Thoracic aorta (tissue), 2 donors: ENCODE measurements around the gene MSI2. TPM values are rescaled to one million over a fixed set of nuclear protein-coding genes. Genes with fewer than 3 reads are reported as not detected.

ENCODE experiments used
- ATAC-seq: fragments of 150-250 bp; one replicate; pipeline ENCODE4 v1.8.0; 2017; ENCODE audit warnings: low read depth; ENCODE audit not compliant: insufficient number of reproducible peaks, low FRiP score
- DNase-seq: peaks from one replicate; pipeline ENCODE4 v3.0.0-alpha.2; 2020; ENCODE audit warnings: low spot score
- H3K27ac ChIP-seq, 2 donors: fragments of 200-600 bp; sonication (generic); 1 replicate in 1 of 2; 2 replicates in 1 of 2; pipeline ENCODE4 v1.5.1; 2016; ENCODE audit warnings: mild to moderate bottlenecking in 2 of 2, moderate library complexity in 2 of 2
- H3K27me3 ChIP-seq: fragments of 200-600 bp; sonication (generic); replicated peaks from 2 replicates; pipeline ENCODE4 v1.6.0; 2016; ENCODE audit warnings: mild to moderate bottlenecking; ENCODE audit not compliant: insufficient read depth
- H3K36me3 ChIP-seq: fragments of 200-600 bp; sonication (generic); one replicate; pipeline ENCODE4 v1.5.1; 2016
- H3K4me1 ChIP-seq, 2 donors: fragments of 200-600 bp; sonication (generic); 1 replicate in 1 of 2; 2 replicates in 1 of 2; pipeline versions ENCODE4 v1.5.1 to v1.6.0; 2016; ENCODE audit warnings: low read depth in 2 of 2, mild to moderate bottlenecking in 1 of 2; ENCODE audit not compliant: control insufficient read depth in 1 of 2
- H3K4me3 ChIP-seq: fragments of 200-600 bp; sonication (generic); 2 replicates; pipeline ENCODE4 v1.5.1; 2016; ENCODE audit warnings: mild to moderate bottlenecking
- H3K9me3 ChIP-seq: fragments of 200-600 bp; sonication (generic); 2 replicates; pipeline ENCODE4 v1.5.1; 2016
- total RNA-seq, 2 donors: library from RNA; depleted of rRNA; stranded (reverse); fragments of >200 nt; gene quantifications; one replicate each; pipeline versions ENCODE4 v1.1.0 to v1.2.3, GENCODE V29; 2016
- TF ChIP-seq, protein P1 (sequence below): fragments of 200-600 bp; sonication (generic); IDR thresholded peaks from one replicate; pipeline ENCODE4 v1.5.1; 2019; ENCODE audit warnings: antibody characterized with exemption

Gene MSI2
- total RNA-seq, 2 donors from 2014 or later = 32.1 to 46.2 TPM

GRCh38 chr17:57634713-57635465 is 378.6 kb downstream of the MSI2 start:
- H3K27me3 ChIP-seq = no peaks in the 10 kb centered on the region
- H3K36me3 ChIP-seq = no peaks in the 10 kb centered on the region
- ATAC-seq = no peak
- H3K4me3 ChIP-seq = no peak overlapping the region
- DNase-seq = no peak
- H3K4me1 ChIP-seq = no peaks in the 10 kb centered on the region
- TF ChIP-seq, protein P1, sequence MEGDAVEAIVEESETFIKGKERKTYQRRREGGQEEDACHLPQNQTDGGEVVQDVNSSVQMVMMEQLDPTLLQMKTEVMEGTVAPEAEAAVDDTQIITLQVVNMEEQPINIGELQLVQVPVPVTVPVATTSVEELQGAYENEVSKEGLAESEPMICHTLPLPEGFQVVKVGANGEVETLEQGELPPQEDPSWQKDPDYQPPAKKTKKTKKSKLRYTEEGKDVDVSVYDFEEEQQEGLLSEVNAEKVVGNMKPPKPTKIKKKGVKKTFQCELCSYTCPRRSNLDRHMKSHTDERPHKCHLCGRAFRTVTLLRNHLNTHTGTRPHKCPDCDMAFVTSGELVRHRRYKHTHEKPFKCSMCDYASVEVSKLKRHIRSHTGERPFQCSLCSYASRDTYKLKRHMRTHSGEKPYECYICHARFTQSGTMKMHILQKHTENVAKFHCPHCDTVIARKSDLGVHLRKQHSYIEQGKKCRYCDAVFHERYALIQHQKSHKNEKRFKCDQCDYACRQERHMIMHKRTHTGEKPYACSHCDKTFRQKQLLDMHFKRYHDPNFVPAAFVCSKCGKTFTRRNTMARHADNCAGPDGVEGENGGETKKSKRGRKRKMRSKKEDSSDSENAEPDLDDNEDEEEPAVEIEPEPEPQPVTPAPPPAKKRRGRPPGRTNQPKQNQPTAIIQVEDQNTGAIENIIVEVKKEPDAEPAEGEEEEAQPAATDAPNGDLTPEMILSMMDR = no peak
- no peak overlapping the region for H3K27ac ChIP-seq
- H3K9me3 ChIP-seq = no peaks in the 10 kb centered on the region

- H3K27ac ChIP-seq = no peak overlapping the region
- H3K4me1 ChIP-seq = no peaks in the 10 kb centered on the region
- no peak overlapping the region for H3K4me3 ChIP-seq
- DNase-seq = no peak
- ATAC-seq = no peak
- TF ChIP-seq, protein P1 = no peak
- no peaks in the 10 kb centered on the region for H3K9me3 ChIP-seq
- H3K36me3 ChIP-seq = no peaks in the 10 kb centered on the region
- H3K27me3 ChIP-seq = no peaks in the 10 kb centered on the region
Measured at GRCh38 chr17:57636274-57636673, 380.0 kb downstream of the MSI2 start.

DNA sequence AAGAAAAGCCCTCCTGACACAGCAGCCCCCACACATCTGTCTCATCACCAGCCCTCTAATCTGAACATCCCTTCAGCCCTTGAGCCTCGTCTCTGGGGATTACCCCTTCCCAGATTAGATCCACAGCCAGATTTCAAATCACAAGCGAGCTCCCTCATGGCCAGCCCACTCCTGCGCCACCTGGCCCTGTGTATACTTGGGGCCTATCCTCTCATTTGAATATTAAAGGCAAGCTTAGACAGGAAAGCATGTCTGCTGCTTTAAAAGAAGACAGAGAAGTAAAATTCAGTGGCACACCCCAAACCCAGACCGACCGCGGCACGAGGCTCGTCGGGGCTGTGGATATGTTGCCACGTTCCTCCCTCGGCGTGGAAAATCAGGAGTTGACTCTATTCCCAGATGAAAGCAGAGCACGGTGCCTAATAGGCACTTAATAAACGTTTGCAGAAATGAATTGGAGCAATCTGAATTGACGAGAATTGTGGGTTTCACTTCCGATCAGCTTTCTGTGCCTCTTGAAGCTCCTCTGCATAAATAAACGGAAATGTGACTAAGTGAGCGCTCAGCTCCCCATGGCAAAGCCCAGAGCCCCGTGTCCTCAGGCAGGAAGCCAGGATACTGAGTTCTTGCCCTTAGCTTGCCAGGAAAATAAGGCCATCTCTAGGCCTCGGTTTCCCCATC is 380.8 kb downstream of the MSI2 start:
- Histone ChIP-seq H3K9me3 (no peaks in the 10 kb centered on the region), H3K27me3 (no peaks in the 10 kb centered on the region), H3K27ac (no peak overlapping the region), H3K4me1 (no peaks in the 10 kb centered on the region), H3K4me3 (no peak overlapping the region), H3K36me3 (no peaks in the 10 kb centered on the region)
- TF ChIP-seq, protein P1 = no peak
- no peak for DNase-seq
- ATAC-seq = no peak

- Histone ChIP-seq H3K4me3 (no peak overlapping the region), H3K27me3 (no peaks in the 10 kb centered on the region), H3K9me3 (no peaks in the 10 kb centered on the region), H3K4me1 (no peaks in the 10 kb centered on the region), H3K36me3 (no peaks in the 10 kb centered on the region), H3K27ac (no peak overlapping the region)
- TF ChIP-seq, protein P1 = no peak
- no peak for DNase-seq
- ATAC-seq = no peak
Measured at GRCh38 chr17:57637666-57638010, 381.3 kb downstream of the MSI2 start.

GRCh38 chr17:57638284-57638683 is 382.0 kb downstream of the MSI2 start:
- TF ChIP-seq, protein P1 = no peak
- H3K36me3 ChIP-seq = no peaks in the 10 kb centered on the region

More at GRCh38 chr17:57638284-57638683, 382.0 kb downstream of the MSI2 start:
- Histone ChIP-seq H3K4me1 (no peaks in the 10 kb centered on the region), H3K9me3 (no peaks in the 10 kb centered on the region), H3K4me3 (no peak overlapping the region), H3K27me3 (no peaks in the 10 kb centered on the region), H3K27ac (no peak overlapping the region)
- no peak for DNase-seq
- no peak for ATAC-seq
